DOHH2 (cell line): ENCODE measurements around the gene GNG14.

Experiments used
- CTCF ChIP-seq: fragments of 200-600 bp; sonication (generic); IDR thresholded peaks from one replicate; pipeline ENCODE4 v1.5.1; 2014; ENCODE audit warnings: antibody characterized with exemption, mild to moderate bottlenecking, low read depth, low read length; ENCODE audit not compliant: poor library complexity, severe bottlenecking
- EZH2phosphoT487 ChIP-seq: fragments of 200-600 bp; sonication (generic); IDR thresholded peaks from 2 replicates; pipeline ENCODE4 v1.6.1; 2017; ENCODE audit warnings: borderline replicate concordance, mild to moderate bottlenecking, antibody characterized with exemption, low read length, moderate library complexity, mixed read lengths

DNA sequence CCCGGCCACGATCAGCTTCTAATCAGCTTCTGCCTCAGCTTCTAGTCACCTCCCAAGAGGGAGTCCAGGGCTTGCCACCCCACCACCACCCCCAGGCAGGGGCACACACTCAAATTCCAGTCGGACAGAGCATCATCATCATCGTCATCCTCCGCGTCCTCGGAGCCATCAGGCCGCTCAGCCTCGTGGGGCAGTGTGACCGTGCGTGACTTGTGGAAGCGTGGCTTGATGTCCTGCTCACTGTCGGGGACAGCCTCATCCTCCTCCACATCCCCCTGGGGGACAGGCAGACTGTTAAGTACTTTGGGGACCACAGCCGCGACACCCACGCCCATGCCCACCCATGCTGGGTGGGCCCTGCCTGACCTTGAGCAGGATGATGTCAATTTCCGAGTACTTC, 23.4 kb downstream of the GNG14 start:
- TF ChIP-seq CTCF (no peak), EZH2phosphoT487 (no peak)
